Tibial nerve (tissue), 4 donors: ENCODE measurements around the gene CGNL1. TPM values are rescaled to one million over a fixed set of nuclear protein-coding genes. Genes with fewer than 3 reads are reported as not detected.
A peak's percentile ranks its signal among the peaks of the same experiment; 100 is the strongest.

Source experiments
- DNase-seq, 2 donors: peaks; one replicate each; pipeline ENCODE4 v3.0.0-alpha.2; 2019; ENCODE audit warnings: low spot score in 2 of 2
- H3K27ac ChIP-seq, 4 donors: fragments of 200-600 bp; sonication (generic) in 3 of 4; one replicate each; pipeline ENCODE4 v1.5.1; 2017 to 2019; ENCODE audit warnings: mild to moderate bottlenecking in 1 of 4
- H3K27me3 ChIP-seq, 2 donors: fragments of 200-600 bp; sonication (generic) in 1 of 2; one replicate each; pipeline versions ENCODE4 v1.5.1 to v1.6.0; 2017 to 2019
- H3K36me3 ChIP-seq, 3 donors: fragments of 200-600 bp; sonication (generic); one replicate each; pipeline ENCODE4 v1.5.1; 2018 to 2019
- H3K4me1 ChIP-seq, 4 donors: fragments of 200-600 bp; sonication (generic) in 3 of 4; one replicate each; pipeline ENCODE4 v1.5.1; 2017 to 2019
- H3K4me3 ChIP-seq, 4 donors: fragments of 200-600 bp; sonication (generic) in 3 of 4; one replicate each; pipeline ENCODE4 v1.5.1; 2017 to 2019; ENCODE audit warnings: mild to moderate bottlenecking in 1 of 4, moderate library complexity in 1 of 4
- H3K9me3 ChIP-seq, 4 donors: fragments of 200-600 bp; sonication (generic) in 3 of 4; one replicate each; pipeline ENCODE4 v1.5.1; 2017 to 2019
- CTCF ChIP-seq, 5 experiments: fragments of 200-600 bp in 3 of 5; fragments of 450-650 bp in 2 of 5; sonication (generic) in 3 of 5; IDR thresholded peaks; one replicate each; pipeline ENCODE4 v1.5.1; 2016 to 2019; ENCODE audit warnings: antibody characterized with exemption in 5 of 5, mild to moderate bottlenecking in 3 of 5, moderate library complexity in 2 of 5
- EP300 ChIP-seq, 2 donors: sonication (generic); formaldehyde crosslinking; IDR thresholded peaks; one replicate each; pipeline ENCODE4 v1.6.1; 2017; ENCODE audit warnings: antibody characterized with exemption in 2 of 2, mild to moderate bottlenecking in 1 of 2
- POLR2A ChIP-seq, 2 donors: fragments of 450-650 bp; IDR thresholded peaks; one replicate each; pipeline ENCODE4 v1.6.1; 2017; ENCODE audit warnings: antibody characterized with exemption in 2 of 2, mild to moderate bottlenecking in 2 of 2, moderate library complexity in 2 of 2
- WGBS, 2 donors: methylation state at CpG; one replicate each; pipeline ENCODE4 v1.1.5; 2018; 5-methylcytosine and 5-hydroxymethylcytosine counted together
- total RNA-seq, 4 donors: library from RNA; depleted of rRNA; stranded (reverse); fragments of >200 nt; gene quantifications; one replicate each; pipeline ENCODE4 v1.1.0, GENCODE V29; 2016

Gene CGNL1
- total RNA-seq, 4 donors from 2014 or later, result 15.9 to 36.7 (median 29.2) TPM

GRCh38 chr15:57425842-57426241 lies 49.5 kb downstream of the CGNL1 start:
- H3K4me3 ChIP-seq, result no peak overlapping the region
- no peak for TF ChIP-seq EP300 (IDR thresholded peaks at IDR 0.05)
- TF ChIP-seq POLR2A (IDR thresholded peaks at IDR 0.05), result no peak
- no peak for TF ChIP-seq CTCF (IDR thresholded peaks at IDR 0.05)
- no peaks in the 10 kb centered on the region for H3K36me3 ChIP-seq
- H3K4me1 ChIP-seq, result peaks cover 0 to 65% (median 4%) of the 10 kb centered on the region in 4 donors
- DNase-seq, result no peak
- no peaks in the 10 kb centered on the region for H3K27me3 ChIP-seq
- H3K9me3 ChIP-seq, result no peaks in the 10 kb centered on the region
- 64 to 65% methylated on average over 3 of the region's 3 CpGs for WGBS, 2 donors
- no peak overlapping the region for H3K27ac ChIP-seq

- Histone ChIP-seq H3K9me3 (no peaks in the 10 kb centered on the region), H3K27ac (peak overlapping the region; percentile 17 to 84 (median 54)), H3K4me1 (peaks cover 0 to 60% (median 0%) of the 10 kb centered on the region in 4 donors), H3K36me3 (no peaks in the 10 kb centered on the region), H3K4me3 (no peak overlapping the region), H3K27me3 (no peaks in the 10 kb centered on the region)
- TF ChIP-seq EP300 (IDR thresholded peaks at IDR 0.05), result peak in 1 of 2 donors; percentile 66
- TF ChIP-seq CTCF (IDR thresholded peaks at IDR 0.05), result no peak
- WGBS, 2 donors, result 19 to 31% methylated on average over 9 of the region's 9 CpGs
- peak; percentile 57 to 66 for DNase-seq
Measured at GRCh38 chr15:57427367-57427821, 51.1 kb downstream of the CGNL1 start.

DNA sequence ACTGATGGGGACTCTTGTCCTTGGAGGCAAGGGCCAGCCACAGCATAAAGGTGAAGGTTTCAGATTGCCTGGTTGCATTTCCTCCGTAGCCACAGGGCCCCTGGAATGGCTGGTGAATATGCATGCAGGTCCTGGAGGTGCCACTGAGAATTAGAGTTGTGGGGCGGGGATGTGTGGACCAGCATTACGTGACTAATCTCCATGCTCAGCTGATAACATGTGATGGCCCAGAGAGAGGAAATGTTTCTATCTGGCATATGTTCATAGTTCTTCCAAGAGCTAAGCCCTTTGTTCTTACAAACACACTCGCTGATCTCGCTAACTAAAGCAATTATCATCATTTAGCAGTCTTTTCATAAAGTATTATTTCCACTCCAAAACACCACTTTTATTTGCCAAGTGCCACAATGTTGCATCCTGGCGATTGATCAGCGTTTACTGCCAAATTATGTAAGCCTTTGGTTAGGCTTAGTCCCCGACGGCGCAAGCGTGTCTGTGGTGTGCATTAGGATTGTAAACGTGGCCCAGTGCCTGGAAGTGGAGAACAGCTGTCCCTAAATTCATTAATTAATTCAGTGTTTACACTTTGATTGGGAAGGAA lies 55.9 kb downstream of the CGNL1 start:
- Histone ChIP-seq H3K36me3 (no peaks in the 10 kb centered on the region), H3K27ac (peak overlapping the region in 2 of 4 donors; percentile 49 to 53), H3K4me1 (peaks cover 0 to 54% (median 2%) of the 10 kb centered on the region in 4 donors), H3K9me3 (no peaks in the 10 kb centered on the region), H3K4me3 (no peak overlapping the region), H3K27me3 (no peaks in the 10 kb centered on the region)
- 62 to 63% methylated on average over 12 of the region's 12 CpGs for WGBS, 2 donors
- no peak for DNase-seq
- TF ChIP-seq EP300 (IDR thresholded peaks at IDR 0.05) (no peak), CTCF (IDR thresholded peaks at IDR 0.05) (no peak), POLR2A (IDR thresholded peaks at IDR 0.05) (no peak)

- DNase-seq, result no peak
- Histone ChIP-seq H3K4me3 (no peak overlapping the region), H3K27me3 (no peaks in the 10 kb centered on the region), H3K9me3 (no peaks in the 10 kb centered on the region), H3K36me3 (no peaks in the 10 kb centered on the region), H3K27ac (peak overlapping the region in 2 of 4 donors; percentile 27 to 64), H3K4me1 (peaks cover 0 to 24% (median 2%) of the 10 kb centered on the region in 4 donors)
- WGBS, 2 donors, result 70 to 79% methylated on average over 1 of the region's 1 CpG
- TF ChIP-seq CTCF (IDR thresholded peaks at IDR 0.05) (no peak), EP300 (IDR thresholded peaks at IDR 0.05) (no peak), POLR2A (IDR thresholded peaks at IDR 0.05) (no peak)
Measured at GRCh38 chr15:57436166-57436565, 59.9 kb downstream of the CGNL1 start.

DNA sequence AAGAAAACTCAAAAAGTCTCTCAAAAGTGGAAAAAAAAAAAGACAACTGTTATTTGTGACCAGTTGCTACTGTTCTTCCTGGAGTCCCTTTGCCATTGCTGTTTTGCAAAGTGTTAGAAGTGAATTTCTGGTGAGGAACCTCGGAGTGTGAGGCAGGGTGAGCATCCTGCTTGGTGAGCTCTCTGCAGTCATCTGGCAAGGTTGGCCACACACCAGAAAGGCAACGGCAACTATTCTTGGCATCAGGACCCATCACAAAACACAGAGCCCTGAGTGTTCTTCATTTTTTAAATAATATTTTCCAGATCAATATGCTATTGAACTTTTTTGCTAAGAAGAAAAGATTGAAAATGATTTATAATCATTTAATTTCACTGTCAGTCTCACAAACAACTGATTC lies 60.7 kb downstream of the CGNL1 start:
- H3K27me3 ChIP-seq, result no peaks in the 10 kb centered on the region
- no peak for DNase-seq
- 27 to 28% methylated on average over 2 of the region's 2 CpGs for WGBS, 2 donors
- peaks cover 0 to 24% (median 2%) of the 10 kb centered on the region in 4 donors for H3K4me1 ChIP-seq
- H3K4me3 ChIP-seq, result no peak overlapping the region
- no peaks in the 10 kb centered on the region for H3K9me3 ChIP-seq
- no peak for TF ChIP-seq EP300 (IDR thresholded peaks at IDR 0.05)
- H3K36me3 ChIP-seq, result no peaks in the 10 kb centered on the region
- peak overlapping the region in 2 of 4 donors; percentile 25 to 27 for H3K27ac ChIP-seq
